Activated T-cell treated with anti-CD3 and anti-CD28 coated beads for 48 hours (primary cell): ENCODE results near the gene ARRDC3.
"Not testable (repeated sequence)": the region's sequence is repeated elsewhere in the genome, so short reads cannot be mapped to it uniquely, and the experiment has no call there.

Experiments used
- DNase-seq: peaks from one replicate; pipeline ENCODE4 v3.0.0-alpha.2; 2020; ENCODE audit warnings: low read depth

The ARRDC3 gene

DNA sequence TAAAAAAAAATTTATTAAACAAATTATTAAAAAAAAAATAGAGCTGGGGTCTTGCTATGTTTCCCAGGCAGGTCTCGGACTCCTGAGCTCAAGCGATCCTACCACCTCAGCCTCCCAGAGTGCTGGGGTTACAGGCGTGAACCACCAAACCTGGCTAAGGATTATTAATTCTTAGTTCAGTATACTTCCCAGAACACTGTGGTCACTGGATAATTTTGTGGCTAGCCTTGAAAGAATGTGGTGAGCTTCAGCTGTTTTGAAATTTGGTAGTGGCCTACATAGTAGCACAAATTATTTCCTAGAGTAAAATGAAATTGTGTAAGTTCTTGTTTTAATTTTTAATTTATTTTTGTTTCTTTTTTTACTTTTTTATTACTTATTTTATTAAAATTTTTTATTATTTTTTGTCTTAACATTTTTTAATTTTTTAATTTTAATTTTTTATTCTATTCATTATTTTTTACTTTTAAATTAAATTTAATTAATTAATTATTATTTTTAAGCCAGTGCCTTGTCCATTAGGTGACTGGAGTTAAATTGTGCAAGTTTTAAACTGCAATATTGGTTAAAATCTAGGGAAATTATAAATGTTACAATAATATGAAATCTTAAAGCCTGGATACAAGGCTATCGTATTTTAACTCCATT, 23.0 kb downstream of the ARRDC3 start:
- no peak for DNase-seq

DNA sequence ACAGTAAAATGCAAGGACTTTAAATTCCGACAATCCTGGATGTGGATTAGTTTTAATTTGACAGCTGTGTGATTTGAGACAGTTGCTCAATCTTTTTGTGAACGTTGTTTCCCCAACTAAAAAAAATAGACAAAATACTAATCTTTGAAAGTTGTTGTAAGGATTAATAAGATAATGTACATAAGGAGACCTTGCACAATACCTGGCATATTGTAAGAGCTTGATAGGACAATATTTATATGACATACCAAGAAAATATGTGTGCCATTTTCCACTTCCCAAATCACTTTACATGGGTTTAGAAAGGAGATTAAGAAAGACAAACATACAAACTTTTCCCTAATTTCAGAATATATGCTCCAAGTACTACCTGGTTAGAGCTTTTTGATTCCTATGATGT, 25.3 kb downstream of the ARRDC3 start:
- DNase-seq, result no peak

DNA sequence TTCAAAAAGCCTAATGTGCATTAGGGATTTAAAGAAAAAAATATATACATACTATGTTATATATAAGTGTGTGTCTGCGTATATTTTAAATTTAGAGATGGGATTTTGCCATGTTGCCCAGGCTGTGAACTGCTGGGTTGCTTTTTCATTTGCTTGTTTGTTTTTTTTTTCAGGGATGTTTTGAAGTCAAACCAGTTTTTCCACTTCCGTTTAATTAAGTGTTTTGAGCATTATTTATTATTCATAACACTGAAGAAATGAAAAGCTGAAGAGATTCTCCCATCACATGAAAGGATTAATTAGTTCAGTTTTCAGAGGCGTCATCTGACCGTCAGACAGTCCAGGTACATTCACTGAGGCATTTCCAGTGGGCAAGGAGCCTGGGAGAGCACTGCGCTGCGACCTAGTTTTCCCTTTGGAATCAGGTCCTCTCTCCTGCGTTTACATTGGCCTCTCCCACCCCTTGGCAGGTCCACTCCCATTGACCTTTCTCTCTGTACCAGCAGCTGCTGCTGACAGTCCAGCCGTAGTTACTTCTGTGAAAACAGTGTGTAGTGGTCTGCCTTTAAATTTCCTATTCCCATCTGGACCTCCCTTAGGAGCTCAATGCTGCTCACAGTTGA, 26.0 kb downstream of the ARRDC3 start:
- DNase-seq, result no peak

DNA sequence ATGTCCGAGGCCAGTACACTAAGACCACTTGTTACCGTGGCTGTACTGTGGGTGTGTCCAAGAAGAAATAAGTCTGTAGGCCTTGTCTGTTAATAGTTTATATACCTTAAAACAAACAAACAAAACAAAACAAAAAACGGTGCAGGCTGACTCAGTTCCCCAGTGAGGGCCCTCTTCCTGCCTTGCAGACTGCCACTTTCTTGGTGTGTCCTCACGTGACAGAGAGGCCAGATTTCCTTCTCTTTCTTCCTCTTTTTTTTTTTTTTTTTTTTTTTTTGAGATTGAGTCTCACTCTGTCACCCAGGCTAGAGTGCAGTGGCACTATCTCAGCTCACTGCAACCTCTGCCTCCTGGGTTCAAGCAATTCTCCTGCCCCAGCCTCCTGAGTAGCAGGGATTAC, 28.2 kb downstream of the ARRDC3 start:
- DNase-seq, result not testable (repeated sequence)

DNA sequence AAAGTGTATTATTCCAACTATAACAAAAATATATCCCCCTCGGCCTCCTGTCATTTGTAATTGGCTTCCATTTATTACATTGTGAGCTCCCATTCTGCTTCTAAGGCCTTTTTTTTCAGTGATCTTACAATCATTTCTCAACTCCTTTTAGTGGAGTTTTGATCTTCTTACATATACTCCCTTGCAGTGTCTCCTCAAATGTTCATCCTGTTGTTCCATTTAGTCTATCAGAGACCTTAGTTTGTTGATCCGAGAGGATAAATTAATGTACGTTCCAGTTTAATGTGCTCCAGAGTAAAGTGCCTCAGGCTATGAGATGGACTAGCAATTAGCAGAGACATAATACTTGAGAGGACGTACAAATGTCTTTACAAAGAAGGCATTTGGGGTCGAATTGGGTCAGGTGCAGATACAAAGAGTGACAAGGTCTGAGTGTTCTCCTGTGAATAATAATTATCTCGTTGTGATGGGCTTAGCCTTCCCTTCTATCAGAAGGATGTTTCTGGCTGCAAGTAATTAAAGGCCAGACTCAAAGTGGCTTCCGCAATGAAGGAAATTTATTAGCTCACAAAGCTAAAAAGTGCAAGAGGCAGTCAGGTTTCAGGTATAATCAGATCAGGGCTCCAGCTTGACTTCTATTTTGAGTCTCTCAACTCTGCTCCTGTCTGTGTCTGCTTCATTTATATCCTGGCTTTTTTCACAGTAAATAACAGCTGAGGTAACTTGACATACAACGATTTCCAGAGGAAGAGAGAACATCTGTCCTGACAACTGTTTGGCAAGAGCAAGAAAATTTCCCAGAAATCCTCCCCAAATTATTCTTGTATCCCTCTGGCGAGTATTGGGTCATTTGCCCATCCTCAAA, 30.1 kb downstream of the ARRDC3 start:
- DNase-seq, result no peak

GRCh38 chr5:91345461-91345860, 37.7 kb downstream of the ARRDC3 start:
- DNase-seq, result no peak

- DNase-seq, result not testable (repeated sequence)
Measured at GRCh38 chr5:91344661-91345200, 38.4 kb downstream of the ARRDC3 start.

DNA sequence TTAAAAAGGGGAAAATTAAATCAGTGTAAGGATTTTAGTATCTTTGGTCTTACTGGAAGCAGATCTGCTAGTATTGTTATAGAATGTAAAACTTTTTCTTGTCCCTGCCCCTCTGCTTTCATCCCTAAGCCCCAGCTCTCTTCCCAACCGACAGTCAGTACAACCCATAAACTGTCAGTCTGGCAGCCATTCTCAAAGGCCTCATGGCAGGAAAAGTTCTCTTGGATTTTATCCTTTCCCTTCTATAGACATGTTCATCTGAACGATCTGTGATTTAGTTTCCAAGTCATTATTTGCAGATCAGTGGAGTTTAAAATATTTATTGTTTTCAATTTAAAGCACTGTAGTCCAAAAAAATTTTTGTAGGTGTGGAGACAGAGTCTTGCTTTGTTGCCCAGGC, 39.2 kb downstream of the ARRDC3 start:
- no peak for DNase-seq

- DNase-seq, result not testable (repeated sequence)
Measured at GRCh38 chr5:91342931-91343330, 40.2 kb downstream of the ARRDC3 start.

GRCh38 chr5:91341154-91341553, 42.0 kb downstream of the ARRDC3 start:
- DNase-seq, result no peak

- DNase-seq, result no peak
Measured at GRCh38 chr5:91340532-91340931, 42.6 kb downstream of the ARRDC3 start.

- DNase-seq, result no peak
Measured at GRCh38 chr5:91339063-91339705, 43.9 kb downstream of the ARRDC3 start.

GRCh38 chr5:91332267-91333045, 50.7 kb downstream of the ARRDC3 start:
- no peak for DNase-seq

DNA sequence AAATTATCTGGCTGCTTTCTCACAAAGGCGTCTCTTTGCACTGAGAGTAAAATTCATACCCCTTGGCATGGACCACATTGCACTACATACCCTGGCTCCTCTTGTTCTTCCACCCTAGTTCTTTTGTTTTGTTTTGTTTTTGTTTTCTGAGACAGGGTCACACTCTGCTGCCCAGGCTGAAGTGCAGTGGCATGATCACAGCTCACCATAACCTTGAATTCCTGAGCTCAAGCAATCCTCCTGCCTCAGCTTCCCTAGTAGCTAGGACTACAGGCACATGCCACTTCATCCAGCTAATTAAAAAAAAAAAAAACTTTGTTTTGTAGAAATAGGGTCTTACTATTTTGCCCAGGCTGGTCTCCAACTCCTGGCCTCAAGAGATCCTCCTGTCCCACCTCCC, 51.4 kb downstream of the ARRDC3 start:
- DNase-seq, result no peak

DNA sequence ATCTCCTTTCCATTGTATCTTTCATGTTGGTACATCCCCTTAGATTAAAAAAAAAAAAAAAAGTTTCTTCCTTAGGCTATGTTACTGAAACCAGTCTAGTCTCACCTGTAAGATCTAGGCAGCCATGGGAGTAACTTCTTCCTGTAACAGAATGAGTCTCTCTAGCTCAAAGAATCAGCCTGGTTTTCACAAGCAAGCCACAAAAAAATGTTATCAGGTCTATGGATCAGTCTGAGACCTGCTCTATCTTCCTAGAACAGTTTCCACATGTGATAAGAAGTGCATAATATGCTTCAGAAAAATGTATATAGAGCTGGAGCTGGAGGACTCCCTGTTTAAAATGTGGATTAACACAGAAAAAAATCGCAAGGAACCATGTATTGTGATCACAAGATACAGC, 53.8 kb downstream of the ARRDC3 start:
- DNase-seq, result no peak

DNA sequence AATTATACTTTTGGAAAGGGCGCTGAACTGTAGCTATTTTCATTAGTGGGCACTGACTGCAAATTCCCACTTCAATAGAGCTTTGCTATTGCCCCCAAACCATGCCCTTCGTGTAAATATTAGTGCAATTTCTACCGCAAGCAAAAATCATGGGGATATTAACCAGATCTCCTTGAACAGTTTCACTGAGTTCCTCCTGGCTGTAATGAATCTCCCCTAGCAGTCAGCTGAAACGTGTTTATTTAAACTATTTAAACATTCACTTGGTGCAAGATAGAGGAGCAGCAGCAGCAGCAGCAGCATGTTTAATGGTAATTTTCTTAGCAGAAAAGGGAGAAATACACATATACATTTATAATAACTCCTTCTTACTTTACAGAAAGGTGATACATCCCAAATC, 54.4 kb downstream of the ARRDC3 start:
- no peak for DNase-seq

- DNase-seq, result not testable (repeated sequence)
Measured at GRCh38 chr5:91322981-91323380, 60.1 kb downstream of the ARRDC3 start.

- no peak for DNase-seq
Measured at GRCh38 chr5:91319667-91320066, 63.5 kb downstream of the ARRDC3 start.

DNA sequence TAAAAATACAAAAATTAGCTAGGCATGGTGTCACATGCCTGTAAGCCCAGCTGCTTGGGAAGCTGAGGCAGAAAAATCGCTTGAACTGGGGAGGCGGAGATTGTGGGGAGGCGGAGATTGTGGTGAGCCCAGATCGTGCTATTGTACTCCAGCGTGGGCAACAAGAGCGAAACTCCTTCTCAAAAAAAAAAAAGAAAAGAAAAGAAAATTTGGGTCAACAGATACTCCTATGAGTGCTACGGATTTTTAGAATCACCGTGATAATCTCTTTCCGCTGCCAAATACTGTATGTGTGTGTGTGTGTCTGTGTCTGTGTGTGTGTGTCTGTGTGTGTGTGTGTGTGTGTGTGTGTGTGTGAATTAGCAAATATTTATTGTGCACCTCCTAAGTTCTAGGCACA, 64.4 kb downstream of the ARRDC3 start:
- no peak for DNase-seq
